NK-92 treated with Interleukin-12 subunit alpha and Interleukin-12 subunit beta, amount 100 ng/mL, for 24 hours (cell line): ENCODE data around the gene TEDC2.
"Not testable (repeated sequence)": the region's sequence is repeated elsewhere in the genome, so short reads cannot be mapped to it uniquely, and the experiment has no call there.

ENCODE experiments used
- DNase-seq: peaks from one replicate; lab custom pipeline; 2025; lab: John Stamatoyannopoulos, UW

TEDC2 gene

GRCh38 chr16:2477327-2477726 is 17.4 kb downstream of the TEDC2 start:
- no peak for DNase-seq

- no peak for DNase-seq
These were observed 18.4 kb downstream of the TEDC2 start for GRCh38 chr16:2478279-2478678.

- DNase-seq: not testable (repeated sequence)
These were observed 20.1 kb downstream of the TEDC2 start for GRCh38 chr16:2479996-2480395.

- DNase-seq: no peak
These were observed 21.0 kb downstream of the TEDC2 start for GRCh38 chr16:2480948-2481347.

GRCh38 chr16:2481676-2482075 is 21.8 kb downstream of the TEDC2 start:
- DNase-seq: no peak

- DNase-seq: no peak
These were observed 22.3 kb downstream of the TEDC2 start for GRCh38 chr16:2482249-2482648.

GRCh38 chr16:2482708-2483534 is 23.0 kb downstream of the TEDC2 start:
- DNase-seq: no peak

- DNase-seq: no peak
These were observed 24.3 kb downstream of the TEDC2 start for GRCh38 chr16:2483939-2484897.

GRCh38 chr16:2484898-2485508 is 25.1 kb downstream of the TEDC2 start:
- DNase-seq: no peak

GRCh38 chr16:2485811-2486507 is 26.1 kb downstream of the TEDC2 start:
- no peak for DNase-seq

- no peak for DNase-seq
These were observed 27.0 kb downstream of the TEDC2 start for GRCh38 chr16:2486645-2487516.

GRCh38 chr16:2487517-2487842 is 27.6 kb downstream of the TEDC2 start:
- no peak for DNase-seq

- no peak for DNase-seq
These were observed 28.1 kb downstream of the TEDC2 start for GRCh38 chr16:2487903-2488531.

GRCh38 chr16:2489581-2489980 is 29.7 kb downstream of the TEDC2 start:
- DNase-seq: no peak

- no peak for DNase-seq
These were observed 30.5 kb downstream of the TEDC2 start for GRCh38 chr16:2490190-2491105.

- DNase-seq: no peak
These were observed 32.4 kb downstream of the TEDC2 start for GRCh38 chr16:2492292-2492691.

- DNase-seq: no peak
These were observed 33.7 kb downstream of the TEDC2 start for GRCh38 chr16:2493605-2494004.

- DNase-seq: no peak
These were observed 34.7 kb downstream of the TEDC2 start for GRCh38 chr16:2494616-2495015.

- DNase-seq: no peak
These were observed 35.1 kb downstream of the TEDC2 start for GRCh38 chr16:2495041-2495440.
